Sigmoid colon (tissue), 7 donors: ENCODE results near the gene CASP2. TPM values are rescaled to one million over a fixed set of nuclear protein-coding genes. Genes with fewer than 3 reads are reported as not detected.

Experiments used
- DNase-seq: peaks from one replicate; pipeline ENCODE4 v3.0.0-alpha.2; 2019
- H3K27ac ChIP-seq, 4 donors: fragments of 200-600 bp; sonication (generic); one replicate each; pipeline ENCODE4 v1.5.1; 2016 to 2019; ENCODE audit warnings: mild to moderate bottlenecking in 1 of 4
- H3K27me3 ChIP-seq, 3 donors: fragments of 200-600 bp; sonication (generic); one replicate each; pipeline ENCODE4 v1.5.1; 2019; ENCODE audit warnings: mild to moderate bottlenecking in 1 of 3
- H3K36me3 ChIP-seq, 4 donors: fragments of 200-600 bp; sonication (generic); one replicate each; pipeline ENCODE4 v1.5.1; 2016 to 2019
- H3K4me1 ChIP-seq, 4 donors: fragments of 200-600 bp; sonication (generic); one replicate each; pipeline ENCODE4 v1.5.1; 2017 to 2019
- H3K4me3 ChIP-seq, 4 donors: fragments of 200-600 bp; sonication (generic); one replicate each; pipeline ENCODE4 v1.5.1; 2017 to 2019; ENCODE audit warnings: mild to moderate bottlenecking in 2 of 4, moderate library complexity in 1 of 4
- H3K9me3 ChIP-seq, 4 donors: fragments of 200-600 bp in 3 of 4; sonication (generic) in 3 of 4; one replicate each; pipeline versions ENCODE4 v1.5.1 to v1.6.1; 2013 to 2019
- EP300 ChIP-seq, 4 donors: sonication (generic); formaldehyde crosslinking; IDR thresholded peaks; one replicate each; pipeline ENCODE4 v1.6.1; 2017; ENCODE audit warnings: antibody characterized with exemption in 4 of 4
- POLR2A ChIP-seq, 2 donors: fragments of 450-650 bp; IDR thresholded peaks; one replicate each; pipeline ENCODE4 v1.6.1; 2016; ENCODE audit warnings: antibody characterized with exemption in 2 of 2, mild to moderate bottlenecking in 2 of 2, moderate library complexity in 2 of 2
- POLR2AphosphoS5 ChIP-seq, 4 donors: sonication (generic); formaldehyde crosslinking; IDR thresholded peaks; one replicate each; pipeline ENCODE4 v1.6.1; 2017; ENCODE audit warnings: antibody characterized with exemption in 4 of 4
- WGBS, 2 donors: extraction: QIAGEN DNeasy Blood & Tissue Kit; methylation state at CpG; one replicate each; pipeline ENCODE4 v1.1.7; 2013; 5-methylcytosine and 5-hydroxymethylcytosine counted together
- intact Hi-C: fragments of 100-400 bp; cut with DNase I; formaldehyde crosslinking; loops from one replicate; pipeline ENCODE4 v1.15.1; 2023
- polyA plus RNA-seq, 3 donors: library from polyadenylated mRNA; stranded (reverse); fragments of 200-250 nt; gene quantifications; one replicate each; pipeline ENCODE4 v1.2.3, GENCODE V29; 2013
- total RNA-seq, 4 donors: library from RNA; depleted of rRNA; stranded (reverse); fragments of >200 nt; gene quantifications; one replicate each; pipeline ENCODE4 v1.1.0, GENCODE V29; 2016
- TF ChIP-seq, protein P1 (sequence below), 4 experiments: fragments of 450-650 bp in 3 of 4; fragments of 200-600 bp in 1 of 4; IDR thresholded peaks; one replicate each; pipeline ENCODE4 v1.5.1; 2016 to 2019; ENCODE audit warnings: antibody characterized with exemption in 4 of 4, mild to moderate bottlenecking in 3 of 4, moderate library complexity in 2 of 4
- donor health status: healthy with polysubstance abuse.
- donor health status: Bipolar disorder and iron deficiency.
- donor health status: healthy.

CASP2 gene
- total and polyA plus RNA-seq, 7 donors: 6.0 to 16.2 (median 7.2) TPM

- Histone ChIP-seq H3K27me3 (no peaks in the 10 kb centered on the region), H3K4me3 (no peak overlapping the region), H3K4me1 (no peaks in the 10 kb centered on the region), H3K36me3 (no peaks in the 10 kb centered on the region), H3K9me3 (no peaks in the 10 kb centered on the region), H3K27ac (no peak overlapping the region)
- TF ChIP-seq, protein P1, sequence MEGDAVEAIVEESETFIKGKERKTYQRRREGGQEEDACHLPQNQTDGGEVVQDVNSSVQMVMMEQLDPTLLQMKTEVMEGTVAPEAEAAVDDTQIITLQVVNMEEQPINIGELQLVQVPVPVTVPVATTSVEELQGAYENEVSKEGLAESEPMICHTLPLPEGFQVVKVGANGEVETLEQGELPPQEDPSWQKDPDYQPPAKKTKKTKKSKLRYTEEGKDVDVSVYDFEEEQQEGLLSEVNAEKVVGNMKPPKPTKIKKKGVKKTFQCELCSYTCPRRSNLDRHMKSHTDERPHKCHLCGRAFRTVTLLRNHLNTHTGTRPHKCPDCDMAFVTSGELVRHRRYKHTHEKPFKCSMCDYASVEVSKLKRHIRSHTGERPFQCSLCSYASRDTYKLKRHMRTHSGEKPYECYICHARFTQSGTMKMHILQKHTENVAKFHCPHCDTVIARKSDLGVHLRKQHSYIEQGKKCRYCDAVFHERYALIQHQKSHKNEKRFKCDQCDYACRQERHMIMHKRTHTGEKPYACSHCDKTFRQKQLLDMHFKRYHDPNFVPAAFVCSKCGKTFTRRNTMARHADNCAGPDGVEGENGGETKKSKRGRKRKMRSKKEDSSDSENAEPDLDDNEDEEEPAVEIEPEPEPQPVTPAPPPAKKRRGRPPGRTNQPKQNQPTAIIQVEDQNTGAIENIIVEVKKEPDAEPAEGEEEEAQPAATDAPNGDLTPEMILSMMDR (IDR thresholded peaks at IDR 0.05): no peak
- no peak for TF ChIP-seq EP300 (IDR thresholded peaks at IDR 0.05)
- TF ChIP-seq POLR2A (IDR thresholded peaks at IDR 0.05): no peak
- TF ChIP-seq POLR2AphosphoS5 (IDR thresholded peaks at IDR 0.05): no peak
- 17 to 67% methylated on average over 7 of the region's 7 CpGs for WGBS, 2 donors
- DNase-seq: no peak
- intact Hi-C loops: no loop called here
Observed at GRCh38 chr7:143243111-143243510, 45.0 kb upstream of the CASP2 start.

DNA sequence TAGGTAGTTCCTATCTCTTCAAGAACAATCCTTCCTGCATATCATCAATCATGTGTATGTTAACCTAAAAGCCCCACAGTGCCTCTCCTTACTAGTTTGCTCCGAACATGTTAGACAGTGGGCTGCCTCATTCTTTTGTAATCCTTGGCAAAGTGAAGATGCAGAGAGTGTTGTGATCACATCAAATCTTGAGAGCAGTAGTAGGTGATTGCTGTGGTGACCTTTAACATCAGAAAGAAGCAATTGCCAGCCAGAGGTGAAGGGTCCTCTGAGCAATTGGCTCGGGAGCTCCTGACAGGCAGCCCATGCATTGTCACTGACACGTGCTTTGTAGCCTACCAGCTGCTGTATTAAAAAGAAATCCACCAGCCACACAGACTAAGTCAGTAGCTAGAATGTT, 44.5 kb upstream of the CASP2 start:
- Histone ChIP-seq H3K27ac (no peak overlapping the region), H3K9me3 (no peaks in the 10 kb centered on the region), H3K4me3 (no peak overlapping the region), H3K27me3 (no peaks in the 10 kb centered on the region), H3K4me1 (no peaks in the 10 kb centered on the region), H3K36me3 (no peaks in the 10 kb centered on the region)
- WGBS, 2 donors: 13 to 60% methylated on average over 3 of the region's 3 CpGs
- intact Hi-C loops: no loop called here
- DNase-seq: no peak
- TF ChIP-seq EP300 (IDR thresholded peaks at IDR 0.05): no peak
- TF ChIP-seq POLR2A (IDR thresholded peaks at IDR 0.05): no peak
- no peak for TF ChIP-seq POLR2AphosphoS5 (IDR thresholded peaks at IDR 0.05)
- TF ChIP-seq, protein P1 (IDR thresholded peaks at IDR 0.05): no peak

DNA sequence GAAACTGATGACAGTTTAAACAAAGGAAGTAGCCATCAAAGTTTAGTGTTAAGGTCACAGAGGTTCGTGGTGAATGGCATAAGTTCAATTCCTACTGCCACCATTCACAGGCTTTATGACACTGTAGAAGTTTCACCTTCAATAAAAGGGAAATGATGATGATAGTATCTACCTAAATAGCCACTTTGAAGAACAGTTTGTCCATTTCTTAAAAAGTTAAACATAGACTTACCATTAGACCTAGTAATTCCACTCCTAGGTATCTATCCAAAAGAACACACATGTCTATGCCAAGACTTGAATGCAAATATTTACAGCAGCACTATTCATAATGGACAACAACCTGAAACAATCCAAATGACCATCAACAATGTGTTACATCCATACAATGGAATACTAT, 43.8 kb upstream of the CASP2 start:
- Histone ChIP-seq H3K4me3 (no peak overlapping the region), H3K27me3 (no peaks in the 10 kb centered on the region), H3K4me1 (no peaks in the 10 kb centered on the region), H3K27ac (no peak overlapping the region), H3K9me3 (no peaks in the 10 kb centered on the region), H3K36me3 (no peaks in the 10 kb centered on the region)
- TF ChIP-seq EP300 (IDR thresholded peaks at IDR 0.05) (no peak), POLR2AphosphoS5 (IDR thresholded peaks at IDR 0.05) (no peak), POLR2A (IDR thresholded peaks at IDR 0.05) (no peak)
- TF ChIP-seq, protein P1 (IDR thresholded peaks at IDR 0.05): no peak
- intact Hi-C loops: no loop called here
- DNase-seq: no peak
- WGBS, 2 donors: 3 to 33% methylated on average over 1 of the region's 1 CpG

DNA sequence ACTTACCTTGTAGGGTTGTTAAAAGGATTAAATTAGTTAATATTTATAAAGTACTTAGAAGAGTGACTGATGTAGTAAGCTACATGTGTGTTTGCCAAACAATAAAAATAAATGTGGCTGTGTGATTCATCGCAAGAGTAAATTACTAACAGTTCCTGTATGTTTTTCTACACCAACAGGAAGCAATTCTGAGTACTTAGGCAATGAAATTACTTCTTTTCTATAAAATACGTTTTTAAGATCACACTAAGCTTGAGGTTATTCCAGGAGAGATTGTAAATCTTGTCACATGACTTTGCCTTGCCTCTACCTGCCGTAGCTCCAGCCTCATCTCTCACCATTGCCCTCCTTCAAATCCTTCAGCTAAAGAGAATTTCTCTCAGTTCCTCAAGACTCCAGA, 43.0 kb upstream of the CASP2 start:
- intact Hi-C loops: no loop called here

More for the DNA sequence above, 43.0 kb upstream of the CASP2 start:
- H3K27ac ChIP-seq: no peak overlapping the region
- H3K9me3 ChIP-seq: no peaks in the 10 kb centered on the region
- H3K4me3 ChIP-seq: no peak overlapping the region
- no peaks in the 10 kb centered on the region for H3K27me3 ChIP-seq
- no peak for DNase-seq
- TF ChIP-seq EP300 (IDR thresholded peaks at IDR 0.05): no peak
- TF ChIP-seq POLR2AphosphoS5 (IDR thresholded peaks at IDR 0.05): no peak
- TF ChIP-seq, protein P1 (IDR thresholded peaks at IDR 0.05): no peak
- TF ChIP-seq POLR2A (IDR thresholded peaks at IDR 0.05): no peak
- H3K36me3 ChIP-seq: no peaks in the 10 kb centered on the region
- WGBS, 2 donors: 10 to 33% methylated on average over 3 of the region's 3 CpGs
- no peaks in the 10 kb centered on the region for H3K4me1 ChIP-seq
